H1 (cell line): ENCODE data around the gene CCSER2. TPM values are rescaled to one million over a fixed set of nuclear protein-coding genes. Genes with fewer than 3 reads are reported as not detected.

Experiments
- CTCF ChIA-PET: fragments of 300-600 bp; sonication (Branson Sonifier 250); formaldehyde crosslinking; loops from one replicate; lab custom pipeline; 2021; ENCODE audit not compliant: partially characterized antibody; lab: Charles Lee
- POLR2A ChIA-PET: fragments of 300-600 bp; sonication (Branson Sonifier 250); formaldehyde crosslinking; loops from one replicate; lab custom pipeline; 2021; ENCODE audit warnings: inconsistent platforms; ENCODE audit not compliant: partially characterized antibody; lab: Charles Lee
- DNase-seq, 2 experiments: peaks; one replicate each; pipeline versions ENCODE4 v3.0.0 to v3.0.0-alpha.2; 2010 to 2022; ENCODE audit warnings: low spot score in 2 of 2, low read depth in 1 of 2, mixed read lengths in 1 of 2
- FAIRE-seq: peaks from 2 replicates; lab custom pipeline; 2011; peaks lifted over from hg19 to GRCh38; lab: Jason Lieb, UNC
- H2AFZ ChIP-seq: 2 replicates; pipeline ENCODE4 v1.8.1; 2012; ENCODE audit warnings: low read length, inconsistent platforms
- H2AK5ac ChIP-seq: 2 replicates; pipeline ENCODE4 v1.6.1; 2013; ENCODE audit warnings: low read depth, low read length
- H2BK120ac ChIP-seq: replicated peaks from 2 replicates; pipeline ENCODE3; 2013; ENCODE audit warnings: low read depth, low read length, inconsistent platforms
- H2BK12ac ChIP-seq: 2 replicates; pipeline ENCODE4 v1.6.1; 2013; ENCODE audit warnings: low read depth, low read length
- H2BK15ac ChIP-seq: 2 replicates; pipeline ENCODE4 v1.6.1; 2013; ENCODE audit warnings: low read length
- H2BK20ac ChIP-seq: 2 replicates; pipeline ENCODE4 v1.6.1; 2013; ENCODE audit warnings: low read length
- H2BK5ac ChIP-seq: 2 replicates; pipeline ENCODE4 v1.6.1; 2013; ENCODE audit warnings: low read depth, low read length
- H3K14ac ChIP-seq: 2 replicates; pipeline ENCODE4 v1.6.1; 2013; ENCODE audit warnings: inconsistent platforms; ENCODE audit not compliant: insufficient read length
- H3K18ac ChIP-seq: 2 replicates; pipeline ENCODE4 v1.6.1; 2013; ENCODE audit warnings: low read length; ENCODE audit errors: extremely low read depth
- H3K23ac ChIP-seq: 2 replicates; pipeline ENCODE4 v1.6.1; 2013; ENCODE audit warnings: inconsistent platforms; ENCODE audit not compliant: insufficient read length
- H3K23me2 ChIP-seq: 2 replicates; pipeline ENCODE4 v1.6.1; 2013; ENCODE audit warnings: low read depth, low read length
- H3K27ac ChIP-seq: 2 replicates; pipeline ENCODE4 v1.6.1; 2011; ENCODE audit warnings: low read depth, low read length, inconsistent platforms
- H3K27me3 ChIP-seq, 4 experiments: replicated peaks in 1 of 4; 1 replicate in 1 of 4; 2 replicates in 3 of 4; pipeline versions ENCODE4 v1.6.1 to v1.8.1; 2011 to 2013; ENCODE audit warnings: low read length in 3 of 4, mild to moderate bottlenecking in 3 of 4, inconsistent platforms in 2 of 4, mixed read lengths in 2 of 4, moderate library complexity in 1 of 4; ENCODE audit not compliant: control insufficient read depth in 3 of 4, insufficient read depth in 3 of 4; ENCODE audit errors: extremely low read depth in 1 of 4
- H3K36me3 ChIP-seq, 4 experiments: 2 replicates each; pipeline versions ENCODE4 v1.6.1 to v1.8.1; 2011 to 2013; ENCODE audit warnings: mild to moderate bottlenecking in 4 of 4, low read length in 3 of 4, moderate library complexity in 2 of 4, control low read depth in 1 of 4, inconsistent platforms in 1 of 4; ENCODE audit not compliant: insufficient read depth in 4 of 4, control insufficient read depth in 2 of 4
- H3K4ac ChIP-seq: replicated peaks from 2 replicates; pipeline ENCODE3; 2013; ENCODE audit warnings: low read length, low read depth, mixed read lengths, inconsistent platforms; ENCODE audit not compliant: insufficient read length
- H3K4me1 ChIP-seq, 4 experiments: replicated peaks in 1 of 4; 1 replicate in 1 of 4; 2 replicates in 3 of 4; pipeline versions ENCODE4 v1.6.1 to v1.8.1; 2011 to 2013; ENCODE audit warnings: low read length in 3 of 4, inconsistent platforms in 2 of 4, mixed read lengths in 1 of 4; ENCODE audit not compliant: insufficient read depth in 4 of 4, control insufficient read depth in 3 of 4
- H3K4me2 ChIP-seq, 2 experiments: 2 replicates each; pipeline versions ENCODE4 v1.6.1 to v1.8.1; 2011 to 2013; ENCODE audit warnings: low read depth in 2 of 2, low read length in 2 of 2, control low read depth in 1 of 2, inconsistent platforms in 1 of 2, mild to moderate bottlenecking in 1 of 2; ENCODE audit not compliant: insufficient read depth in 1 of 2
- H3K4me3 ChIP-seq, 4 experiments: fragments of 200-600, 300-600 bp in 1 of 4; sonication (generic), shearing (Covaris generic), sonication (Bioruptor Twin) in 1 of 4; 2 replicates each; pipeline versions ENCODE4 v1.5.1 to v1.8.1; 2011 to 2016; ENCODE audit warnings: low read length in 4 of 4, low read depth in 3 of 4, control low read depth in 2 of 4, inconsistent platforms in 2 of 4, mild to moderate bottlenecking in 2 of 4, mixed read lengths in 1 of 4, moderate library complexity in 1 of 4; ENCODE audit not compliant: insufficient read depth in 2 of 4; ENCODE audit errors: extremely low read depth in 1 of 4
- H3K56ac ChIP-seq: replicated peaks from 2 replicates; pipeline ENCODE3; 2013; ENCODE audit warnings: low read depth, mild to moderate bottlenecking, mixed read lengths, low read length, inconsistent platforms; ENCODE audit not compliant: insufficient read length
- H3K79me1 ChIP-seq: 2 replicates; pipeline ENCODE4 v1.6.1; 2013; ENCODE audit warnings: low read depth, low read length, control low read depth
- H3K79me2 ChIP-seq, 2 experiments: 2 replicates each; pipeline versions ENCODE4 v1.6.1 to v1.8.1; 2012 to 2013; ENCODE audit warnings: low read length in 2 of 2, mild to moderate bottlenecking in 2 of 2, inconsistent platforms in 1 of 2; ENCODE audit not compliant: insufficient read depth in 2 of 2, control insufficient read depth in 1 of 2
- H3K9ac ChIP-seq, 4 experiments: replicated peaks in 1 of 4; 1 replicate in 1 of 4; 2 replicates in 3 of 4; pipeline versions ENCODE4 v1.6.1 to v1.8.1; 2011 to 2013; ENCODE audit warnings: low read depth in 3 of 4, low read length in 3 of 4, control low read depth in 2 of 4, mild to moderate bottlenecking in 2 of 4, moderate library complexity in 2 of 4, inconsistent platforms in 1 of 4; ENCODE audit errors: extremely low read depth in 1 of 4
- H3K9me3 ChIP-seq, 2 experiments: 2 replicates each; pipeline versions ENCODE4 v1.6.1 to v1.8.1; 2012 to 2013; ENCODE audit warnings: mild to moderate bottlenecking in 2 of 2, moderate library complexity in 2 of 2, control low read depth in 1 of 2, inconsistent platforms in 1 of 2, low read depth in 1 of 2, low read length in 1 of 2, mixed read lengths in 1 of 2; ENCODE audit not compliant: insufficient read depth in 2 of 2
- H4K20me1 ChIP-seq, 2 experiments: replicated peaks in 1 of 2; 2 replicates each; pipeline versions ENCODE3 to v1.8.1; 2011 to 2013; ENCODE audit warnings: inconsistent platforms in 2 of 2, low read length in 2 of 2, mild to moderate bottlenecking in 1 of 2; ENCODE audit not compliant: insufficient read depth in 2 of 2, control insufficient read depth in 1 of 2
- H4K5ac ChIP-seq: 2 replicates; pipeline ENCODE4 v1.6.1; 2013; ENCODE audit warnings: low read length, low read depth, mixed read lengths, inconsistent platforms; ENCODE audit not compliant: insufficient read length
- H4K8ac ChIP-seq: 2 replicates; pipeline ENCODE4 v1.8.0; 2013; ENCODE audit warnings: mild to moderate bottlenecking, moderate library complexity, low read length, inconsistent platforms; ENCODE audit not compliant: insufficient read depth; ENCODE audit errors: extremely low read depth
- H4K91ac ChIP-seq: replicated peaks from 2 replicates; pipeline ENCODE3; 2013; ENCODE audit warnings: low read length, mixed read lengths, inconsistent platforms; ENCODE audit not compliant: insufficient read length
- ASH2L ChIP-seq: fragments of 200-600, 300-600 bp; sonication (generic); IDR thresholded peaks from one replicate; pipeline ENCODE4 v1.7.1; 2017; ENCODE audit warnings: low read length
- WGBS, 2 experiments: shearing (Covaris generic) in 1 of 2; methylation state at CpG; one replicate each; pipeline versions ENCODE4 v1.1.6 to v1.1.7; 2013 to 2015; ENCODE audit warnings: low lambda C conversion rate in 2 of 2, mixed read lengths in 2 of 2, inconsistent platforms in 1 of 2, low coverage in 1 of 2, missing lambda C conversion rate in 1 of 2; ENCODE audit not compliant: insufficient replicate concordance in 2 of 2, insufficient coverage in 1 of 2, insufficient read length in 1 of 2; ENCODE audit errors: extremely low coverage in 1 of 2, missing lambda C conversion rate in 1 of 2; 5-methylcytosine and 5-hydroxymethylcytosine counted together
- polyA plus RNA-seq, 7 experiments: library from polyadenylated mRNA; depleted of rRNA in 3 of 7; stranded (reverse) in 5 of 7; unstranded in 2 of 7; fragments of >200 nt in 5 of 7; fragments of 200-250 nt in 2 of 7; gene quantifications; 1 replicate in 5 of 7; 2 replicates in 1 of 7; 4 replicates in 1 of 7; pipeline versions ENCODE4 v1.2.1 to v1.2.3, GENCODE V29; 2011 to 2013; ENCODE audit warnings: missing spikeins in 2 of 7, mixed read lengths in 2 of 7
- total RNA-seq: library from RNA; stranded (reverse); fragmentation: NEBNext Ultra II Directional; extraction: Animal tissue kit (Norgen Biotek cat#: 25700); gene quantifications from 2 replicates; pipeline ENCODE4 v1.2.1, GENCODE V29; 2021

The CCSER2 gene
- total and polyA plus RNA-seq, 2 of the 8 experiments (the other 6 are each of a cell fraction or from before 2014, with no cell fraction given) = 6.9 to 30.5 TPM

DNA sequence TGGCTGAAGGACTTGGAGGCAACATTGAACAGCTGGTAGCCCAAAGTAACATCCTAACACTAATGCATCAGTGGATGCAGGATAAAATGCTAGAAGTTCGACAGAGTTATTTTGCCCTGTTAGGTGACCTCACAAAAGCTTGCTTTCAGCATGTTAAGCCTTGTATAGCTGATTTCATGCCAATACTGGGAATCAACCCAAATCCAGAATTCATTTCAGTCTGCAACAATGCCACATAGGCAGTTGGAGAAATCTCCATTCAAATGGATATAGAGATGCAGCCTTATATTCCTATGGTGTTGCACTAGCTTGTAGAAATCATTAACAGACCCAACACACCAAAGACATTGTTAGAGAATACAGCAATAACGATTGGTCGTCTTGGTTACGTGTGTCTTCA, 62.9 kb downstream of the CCSER2 start:
- TF ChIP-seq ASH2L = no peak
- H3K79me1 ChIP-seq = 0 out of 2 replicates have a peak, but pooled peaks cover 3% of the 10 kb centered on the region
- FAIRE-seq (no peak), DNase-seq (no peak)
- no peaks in the 10 kb centered on the region for H3K79me2 ChIP-seq
- ChIA-PET CTCF (interaction anchor here (1.0 to 1.3 kb wide), 2 partner anchors 18 to 26 kb away, joined by 3 read pairs; no protein-coding TSS in a partner anchor), POLR2A (no interaction called here)
- H3K4me2 ChIP-seq = no peak overlapping the region
- peaks cover 4 to 13% of the 10 kb centered on the region in 2 experiments; a peak in 2 of 4 replicates for H3K9me3 ChIP-seq
- no peak overlapping the region for H2BK120ac ChIP-seq
- no peak overlapping the region for H3K4me3 ChIP-seq
- H2BK5ac ChIP-seq = no peak overlapping the region
- H3K4me1 ChIP-seq = peaks cover 0 to 7% (median 0%) of the 10 kb centered on the region in 4 experiments; a peak in 2 of 7 replicates
- no peaks in the 10 kb centered on the region for H3K27me3 ChIP-seq
- no peak overlapping the region for H3K14ac ChIP-seq
- no peaks in the 10 kb centered on the region for H4K20me1 ChIP-seq
- H2BK20ac ChIP-seq = no peak overlapping the region
- H3K36me3 ChIP-seq = peaks cover 0 to 4% (median 0%) of the 10 kb centered on the region in 4 experiments; a peak in 2 of 8 replicates
- no peak overlapping the region for H4K91ac ChIP-seq
- no peak overlapping the region for H3K9ac ChIP-seq
- peaks cover 3% of the 10 kb centered on the region; the same call in 1 of the 2 replicates for H3K23me2 ChIP-seq
- no peak overlapping the region for H2AFZ ChIP-seq
- WGBS, 2 experiments = 86% methylated on average over 4 of the region's 4 CpGs; no CpG with 5 or more reads in 1 of the 2 experiments
- H3K23ac ChIP-seq = no peak overlapping the region
- no peak overlapping the region for H2BK12ac ChIP-seq
- no peak overlapping the region for H3K18ac ChIP-seq
- H3K4ac ChIP-seq = no peak overlapping the region
- H4K8ac ChIP-seq = no peak overlapping the region
- H3K56ac ChIP-seq = no peak overlapping the region
- H3K27ac ChIP-seq = no peak overlapping the region
- H4K5ac ChIP-seq = no peak overlapping the region
- no peak overlapping the region for H2AK5ac ChIP-seq
- H2BK15ac ChIP-seq = no peak overlapping the region
